Measurements from ENCODE around the gene MORN5.

MORN5 gene

DNA sequence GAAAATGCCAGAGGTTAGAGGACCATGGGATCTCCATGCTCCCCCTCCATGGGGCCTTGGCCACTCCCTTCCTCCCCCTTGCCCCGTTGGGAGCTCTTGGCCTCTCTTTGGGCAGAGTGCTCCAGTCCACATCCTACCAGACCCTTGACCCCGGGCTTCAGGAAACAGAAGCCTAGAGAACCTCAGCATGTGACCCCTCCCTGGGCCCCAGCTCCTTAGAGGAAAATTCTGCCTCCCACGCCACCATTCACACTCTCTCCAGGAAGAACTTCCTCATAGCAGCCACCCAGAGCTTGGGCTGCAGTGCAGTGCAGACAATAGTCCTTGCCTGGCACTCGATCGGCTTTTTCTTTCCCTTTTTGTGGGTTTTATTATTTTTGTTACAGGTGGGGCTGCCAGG, 63.1 kb downstream of the MORN5 start:
- TF ChIP-seq, protein P1, sequence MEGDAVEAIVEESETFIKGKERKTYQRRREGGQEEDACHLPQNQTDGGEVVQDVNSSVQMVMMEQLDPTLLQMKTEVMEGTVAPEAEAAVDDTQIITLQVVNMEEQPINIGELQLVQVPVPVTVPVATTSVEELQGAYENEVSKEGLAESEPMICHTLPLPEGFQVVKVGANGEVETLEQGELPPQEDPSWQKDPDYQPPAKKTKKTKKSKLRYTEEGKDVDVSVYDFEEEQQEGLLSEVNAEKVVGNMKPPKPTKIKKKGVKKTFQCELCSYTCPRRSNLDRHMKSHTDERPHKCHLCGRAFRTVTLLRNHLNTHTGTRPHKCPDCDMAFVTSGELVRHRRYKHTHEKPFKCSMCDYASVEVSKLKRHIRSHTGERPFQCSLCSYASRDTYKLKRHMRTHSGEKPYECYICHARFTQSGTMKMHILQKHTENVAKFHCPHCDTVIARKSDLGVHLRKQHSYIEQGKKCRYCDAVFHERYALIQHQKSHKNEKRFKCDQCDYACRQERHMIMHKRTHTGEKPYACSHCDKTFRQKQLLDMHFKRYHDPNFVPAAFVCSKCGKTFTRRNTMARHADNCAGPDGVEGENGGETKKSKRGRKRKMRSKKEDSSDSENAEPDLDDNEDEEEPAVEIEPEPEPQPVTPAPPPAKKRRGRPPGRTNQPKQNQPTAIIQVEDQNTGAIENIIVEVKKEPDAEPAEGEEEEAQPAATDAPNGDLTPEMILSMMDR (conservative IDR thresholded peaks at IDR 0.05): no peak
- H3K27ac ChIP-seq: no peak overlapping the region

DNA sequence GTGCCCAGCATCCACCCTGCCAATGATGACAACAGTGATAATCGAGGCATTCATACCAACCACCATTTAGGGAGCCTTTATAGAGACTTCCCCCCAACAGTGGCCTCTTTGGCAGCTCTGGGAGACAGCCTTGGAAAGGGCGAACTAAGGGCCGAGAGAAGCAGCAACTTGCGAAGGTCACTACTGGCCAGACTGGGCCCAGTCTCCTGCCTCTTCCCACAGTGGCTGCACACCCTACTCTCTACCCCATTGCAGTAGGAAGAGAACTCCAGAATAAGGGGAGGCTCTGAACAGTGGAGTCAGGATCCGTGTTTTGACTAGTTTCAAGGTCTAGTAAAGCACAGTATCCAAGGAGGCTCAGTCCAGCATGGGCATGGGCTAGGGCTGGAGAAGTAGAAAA, 63.7 kb downstream of the MORN5 start:
- TF ChIP-seq, protein P1 (conservative IDR thresholded peaks at IDR 0.05): no peak

GRCh38 chr9:122225312-122226141, 65.8 kb downstream of the MORN5 start:
- H3K27ac ChIP-seq: no peak overlapping the region

More for the DNA sequence above, 63.7 kb downstream of the MORN5 start:
- no peak overlapping the region for H3K27ac ChIP-seq

GRCh38 chr9:122226142-122226757, 66.5 kb downstream of the MORN5 start:
- TF ChIP-seq, protein P1 (conservative IDR thresholded peaks at IDR 0.05): no peak
- H3K27ac ChIP-seq: no peak overlapping the region

More at GRCh38 chr9:122225312-122226141, 65.8 kb downstream of the MORN5 start:
- TF ChIP-seq, protein P1 (conservative IDR thresholded peaks at IDR 0.05): no peak

- H3K27ac ChIP-seq: no peak overlapping the region
- TF ChIP-seq, protein P1 (conservative IDR thresholded peaks at IDR 0.05): no peak
Measured at GRCh38 chr9:122226758-122227574, 67.3 kb downstream of the MORN5 start.

- no peak overlapping the region for H3K27ac ChIP-seq
- TF ChIP-seq, protein P1 (conservative IDR thresholded peaks at IDR 0.05): no peak
Measured at GRCh38 chr9:122227575-122227900, 67.8 kb downstream of the MORN5 start.

DNA sequence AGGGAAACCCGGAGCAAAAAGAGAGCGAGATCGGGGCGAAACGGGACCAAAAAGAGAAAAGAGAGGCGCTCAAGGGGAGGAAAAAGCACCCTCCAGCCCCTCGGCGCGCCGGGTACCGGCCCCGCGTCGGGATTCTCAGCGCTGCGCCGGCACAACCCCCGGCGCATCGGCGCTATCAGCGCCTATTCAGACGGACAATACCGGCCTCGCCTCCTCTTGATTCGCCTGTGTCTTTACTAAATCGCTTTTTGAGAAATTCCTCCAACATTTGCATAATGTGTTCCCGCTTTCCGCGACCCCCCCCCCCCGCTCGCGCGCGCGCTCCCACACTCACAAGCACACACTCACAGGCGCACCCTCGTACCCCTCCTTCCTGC, 68.5 kb downstream of the MORN5 start:
- TF ChIP-seq, protein P1 (conservative IDR thresholded peaks at IDR 0.05): no peak
- H3K27ac ChIP-seq: no peak overlapping the region; the same call in 1 of the 2 replicates

Measured in VCaP (cell line).